PC-3 (cell line): ENCODE results near the gene DYNLT2B. TPM values are rescaled to one million over a fixed set of nuclear protein-coding genes. Genes with fewer than 3 reads are reported as not detected.
"Not testable (repeated sequence)": the region's sequence is repeated elsewhere in the genome, so short reads cannot be mapped to it uniquely, and the experiment has no call there.

ENCODE experiments used
- ATAC-seq: fragments of 200-7000 bp; cut with Tn5 transposase; 2 replicates; pipeline ENCODE4 v1.9.1; 2020; ENCODE audit warnings: mild to moderate bottlenecking, moderate library complexity
- BruUV-seq: library from RNA; stranded (reverse); fragments of 400-500 nt; replicated peaks from 2 replicates; lab custom pipeline; 2021; lab: Mats Ljungman, UMichigan
- CTCF ChIA-PET: fragments of 300-600 bp; sonication (Branson Sonifier 250); formaldehyde crosslinking; loops from one replicate; lab custom pipeline; 2022; ENCODE audit warnings: antibody characterized with exemption; lab: Charles Lee
- POLR2A ChIA-PET: fragments of 300-600 bp; sonication (Branson Sonifier 250); formaldehyde crosslinking; loops from one replicate; lab custom pipeline; 2022; ENCODE audit warnings: antibody characterized with exemption; ENCODE audit not compliant: unreplicated experiment; lab: Charles Lee
- DNase-seq: peaks from one replicate; pipeline ENCODE4 v3.0.0-alpha.2; 2015
- H2AFZ ChIP-seq: fragments of 300-600 bp; sonication (generic); 2 replicates; pipeline ENCODE4 v1.6.0; 2016; ENCODE audit warnings: antibody characterized with exemption, low read length
- H3F3A ChIP-seq: fragments of 300-600 bp; sonication (generic); one replicate; pipeline ENCODE4 v1.6.0; 2017; ENCODE audit warnings: antibody characterized with exemption, low read length, control low read depth, mild to moderate bottlenecking; ENCODE audit not compliant: unreplicated experiment
- H3K27ac ChIP-seq: fragments of 300-600 bp; sonication (generic); 2 replicates; pipeline ENCODE4 v1.5.1; 2016; ENCODE audit warnings: mild to moderate bottlenecking, low read length
- H3K27me3 ChIP-seq: fragments of 300-600 bp; sonication (generic); 2 replicates; pipeline ENCODE4 v1.6.1; 2016; ENCODE audit warnings: low read length, mixed read lengths
- H3K36me3 ChIP-seq: fragments of 300-600 bp; sonication (generic); 2 replicates; pipeline ENCODE4 v1.6.1; 2016; ENCODE audit warnings: low read depth, mixed run types, low read length, mixed read lengths
- H3K4me1 ChIP-seq: fragments of 300-600 bp; sonication (generic); 2 replicates; pipeline ENCODE4 v1.5.1; 2016; ENCODE audit warnings: low read length; ENCODE audit not compliant: insufficient read depth
- H3K4me2 ChIP-seq: fragments of 300-600 bp; sonication (generic); 2 replicates; pipeline ENCODE4 v1.6.0; 2016; ENCODE audit warnings: low read length
- H3K4me3 ChIP-seq: fragments of 300-600 bp; sonication (generic); 2 replicates; pipeline ENCODE4 v1.5.1; 2016; ENCODE audit warnings: mild to moderate bottlenecking, low read length, mixed read lengths
- H3K79me2 ChIP-seq: fragments of 300-600 bp; sonication (generic); 2 replicates; pipeline ENCODE4 v1.6.1; 2017; ENCODE audit warnings: low read length, mixed read lengths
- H3K9ac ChIP-seq: fragments of 300-600 bp; sonication (generic); 2 replicates; pipeline ENCODE4 v1.6.0; 2016; ENCODE audit warnings: mild to moderate bottlenecking, low read length
- H3K9me2 ChIP-seq: fragments of 300-600 bp; sonication (generic); replicated peaks from 2 replicates; pipeline ENCODE4 v1.6.1; 2016; ENCODE audit warnings: mixed run types, low read length, mixed read lengths
- H3K9me3 ChIP-seq: fragments of 300-600 bp; sonication (generic); 2 replicates; pipeline ENCODE4 v1.6.1; 2016; ENCODE audit warnings: low read length, mixed read lengths
- H4K20me1 ChIP-seq: fragments of 300-600 bp; sonication (generic); 2 replicates; pipeline ENCODE4 v1.6.1; 2016; ENCODE audit warnings: low read length, mixed read lengths
- EZH2 ChIP-seq: fragments of 300-600 bp; sonication (generic); IDR thresholded peaks from one replicate; pipeline ENCODE4 v1.6.1; 2017; ENCODE audit warnings: antibody characterized with exemption, mild to moderate bottlenecking, low read length; ENCODE audit not compliant: unreplicated experiment
- EZH2phosphoT487 ChIP-seq: fragments of 300-600 bp; sonication (generic); IDR thresholded peaks from 2 replicates; pipeline ENCODE4 v1.6.1; 2018; ENCODE audit warnings: mild to moderate bottlenecking, antibody characterized with exemption, low read length, borderline replicate concordance
- intact Hi-C: fragments of 100-400 bp; cut with micrococcal nuclease; formaldehyde crosslinking; loops from 2 replicates; pipeline ENCODE4 v1.9.0; 2023
- total RNA-seq: library from RNA; depleted of rRNA; stranded (reverse); fragments of >200 nt; gene quantifications from 2 replicates; pipeline ENCODE4 v1.2.3, GENCODE V29; 2014
- TF ChIP-seq, protein P1 (sequence below): fragments of 300-600 bp; sonication (generic); conservative IDR thresholded peaks from 2 replicates; pipeline ENCODE4 v1.5.1; 2017; ENCODE audit warnings: antibody characterized with exemption, low read depth, mild to moderate bottlenecking, low read length

The DYNLT2B gene
- total RNA-seq, 1 experiment from 2014 or later = 19.8 TPM

DNA sequence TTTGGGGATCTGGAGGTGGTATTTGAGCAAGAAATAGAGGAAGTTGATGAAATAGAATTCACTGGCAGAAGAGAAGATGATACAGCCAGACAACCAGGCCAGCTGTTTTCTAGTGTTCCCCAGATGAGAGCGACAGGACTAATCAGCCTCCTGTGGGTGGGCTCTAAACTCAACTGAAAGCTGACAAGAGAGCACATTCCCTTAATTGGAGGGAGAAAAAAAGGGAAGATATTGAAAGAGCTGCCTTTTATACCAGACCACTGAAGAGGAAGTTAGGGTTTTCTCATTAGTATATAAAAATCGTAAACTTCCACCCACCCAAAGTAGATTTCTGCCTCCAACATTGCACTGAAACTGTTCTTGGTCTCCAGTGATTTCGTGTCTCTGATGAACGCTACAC, 26.6 kb upstream of the DYNLT2B start:
- H3K27me3 ChIP-seq = no peaks in the 10 kb centered on the region
- H3K4me2 ChIP-seq = no peak overlapping the region
- H3K9me3 ChIP-seq = no peaks in the 10 kb centered on the region
- TF ChIP-seq EZH2 = no peak
- TF ChIP-seq, protein P1, sequence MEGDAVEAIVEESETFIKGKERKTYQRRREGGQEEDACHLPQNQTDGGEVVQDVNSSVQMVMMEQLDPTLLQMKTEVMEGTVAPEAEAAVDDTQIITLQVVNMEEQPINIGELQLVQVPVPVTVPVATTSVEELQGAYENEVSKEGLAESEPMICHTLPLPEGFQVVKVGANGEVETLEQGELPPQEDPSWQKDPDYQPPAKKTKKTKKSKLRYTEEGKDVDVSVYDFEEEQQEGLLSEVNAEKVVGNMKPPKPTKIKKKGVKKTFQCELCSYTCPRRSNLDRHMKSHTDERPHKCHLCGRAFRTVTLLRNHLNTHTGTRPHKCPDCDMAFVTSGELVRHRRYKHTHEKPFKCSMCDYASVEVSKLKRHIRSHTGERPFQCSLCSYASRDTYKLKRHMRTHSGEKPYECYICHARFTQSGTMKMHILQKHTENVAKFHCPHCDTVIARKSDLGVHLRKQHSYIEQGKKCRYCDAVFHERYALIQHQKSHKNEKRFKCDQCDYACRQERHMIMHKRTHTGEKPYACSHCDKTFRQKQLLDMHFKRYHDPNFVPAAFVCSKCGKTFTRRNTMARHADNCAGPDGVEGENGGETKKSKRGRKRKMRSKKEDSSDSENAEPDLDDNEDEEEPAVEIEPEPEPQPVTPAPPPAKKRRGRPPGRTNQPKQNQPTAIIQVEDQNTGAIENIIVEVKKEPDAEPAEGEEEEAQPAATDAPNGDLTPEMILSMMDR = no peak
- TF ChIP-seq EZH2phosphoT487 = no peak
- H2AFZ ChIP-seq = no peak overlapping the region
- H3K36me3 ChIP-seq = 0 out of 2 replicates have a peak, but pooled peaks cover 5% of the 10 kb centered on the region
- H3K9me2 ChIP-seq = no peaks in the 10 kb centered on the region
- H3K9ac ChIP-seq = no peak overlapping the region
- no peaks in the 10 kb centered on the region for H3K79me2 ChIP-seq
- intact Hi-C loops = no loop called here
- no peak overlapping the region for H3K4me3 ChIP-seq
- ChIA-PET CTCF (no interaction called here), POLR2A (no interaction called here)
- H4K20me1 ChIP-seq = no peaks in the 10 kb centered on the region
- ATAC-seq = no peak
- H3F3A ChIP-seq = no peaks in the 10 kb centered on the region
- no peak for DNase-seq
- no peak overlapping the region for H3K27ac ChIP-seq
- H3K4me1 ChIP-seq = peaks cover 40% of the 10 kb centered on the region
- no TSS peak for BruUV-seq

DNA sequence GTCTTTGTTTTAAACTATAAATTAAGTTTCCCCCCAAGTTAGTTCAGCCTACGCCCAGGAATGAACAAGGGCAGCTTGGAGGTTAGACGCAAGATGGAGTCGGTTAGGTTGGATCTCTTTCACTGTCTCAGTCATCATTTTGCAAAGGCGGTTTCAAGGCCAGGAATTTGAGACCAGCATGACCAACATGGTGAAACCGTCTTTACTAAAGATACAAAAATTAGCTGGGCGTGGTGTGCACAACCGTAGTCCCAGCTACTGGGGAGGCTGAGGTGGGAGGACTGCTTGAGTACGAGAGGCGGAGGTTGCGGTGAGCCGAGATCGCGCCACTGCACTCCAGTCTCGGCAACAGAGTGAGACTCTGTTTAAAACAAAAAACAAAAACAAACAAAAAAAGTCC, 25.9 kb upstream of the DYNLT2B start:
- H3K9ac ChIP-seq, H3F3A ChIP-seq, H3K9me2 ChIP-seq, H4K20me1 ChIP-seq, POLR2A ChIA-PET, intact Hi-C loops, H3K79me2 ChIP-seq, H2AFZ ChIP-seq, H3K4me3 ChIP-seq, H3K9me3 ChIP-seq, H3K27me3 ChIP-seq, CTCF ChIA-PET, ATAC-seq, BruUV-seq, DNase-seq, H3K36me3 ChIP-seq: not testable (repeated sequence)
- Histone ChIP-seq H3K4me1 (peaks cover 48% of the 10 kb centered on the region), H3K4me2 (peak overlapping the region; percentile 14; the same call in 1 of the 2 replicates), H3K27ac (peak overlapping the region; percentile 52)

DNA sequence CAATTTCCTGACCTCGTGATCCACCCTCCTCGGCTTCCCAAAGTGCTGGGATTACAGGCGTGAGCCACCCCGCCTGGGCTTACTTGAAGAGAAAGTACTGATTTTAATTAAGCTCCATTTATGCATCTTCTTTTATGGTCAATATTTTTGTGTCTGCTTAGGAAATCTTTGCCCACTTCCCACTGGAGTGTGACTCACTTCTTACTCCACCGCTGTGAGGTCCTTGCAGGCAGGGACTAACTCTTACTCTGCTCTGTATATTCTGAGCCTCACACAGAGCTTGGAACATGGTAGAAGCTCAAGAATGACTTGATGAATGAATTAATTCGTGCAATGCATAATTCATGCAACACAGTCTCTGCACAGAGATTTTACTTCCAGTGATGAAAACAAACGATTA, 23.1 kb upstream of the DYNLT2B start:
- no peaks in the 10 kb centered on the region for H3K36me3 ChIP-seq
- H3K9me3 ChIP-seq = no peaks in the 10 kb centered on the region
- ATAC-seq (peak; percentile 35; the same call in 1 of the 2 replicates), DNase-seq (peak; percentile 70)
- no peak overlapping the region for H2AFZ ChIP-seq
- H3K4me3 ChIP-seq = no peak overlapping the region
- BruUV-seq = no TSS peak
- H3K4me1 ChIP-seq = peaks cover 63% of the 10 kb centered on the region
- H3K4me2 ChIP-seq = peak overlapping the region; percentile 43; the same call in 1 of the 2 replicates
- intact Hi-C loops = no loop called here
- no peaks in the 10 kb centered on the region for H3F3A ChIP-seq
- H3K27me3 ChIP-seq = no peaks in the 10 kb centered on the region
- H4K20me1 ChIP-seq = no peaks in the 10 kb centered on the region
- no peak overlapping the region; the same call in 1 of the 2 replicates for H3K9ac ChIP-seq
- H3K27ac ChIP-seq = peak overlapping the region; percentile 68
- peaks cover 5% of the 10 kb centered on the region for H3K79me2 ChIP-seq
- ChIA-PET POLR2A (no interaction called here), CTCF (interaction anchor here (0.6 kb wide), 1 partner anchor 77 kb away, joined by 10 read pairs; no protein-coding TSS in a partner anchor)
- TF ChIP-seq, protein P1 = no peak
- no peak for TF ChIP-seq EZH2
- no peak for TF ChIP-seq EZH2phosphoT487
- H3K9me2 ChIP-seq = no peaks in the 10 kb centered on the region
